HEK293T (cell line): ENCODE measurements around the gene SOCS7.

ENCODE experiments used
- CTCF ChIA-PET: fragments of 350-600 bp; formaldehyde crosslinking; extraction: SDS; loops from one replicate; lab custom pipeline; 2021; ENCODE audit warnings: antibody characterized with exemption, inconsistent platforms; lab: Yijun Ruan, JAX
- POLR2A ChIA-PET: fragments of 350-600 bp; formaldehyde crosslinking; extraction: SDS; loops from one replicate; lab custom pipeline; 2020; ENCODE audit warnings: antibody characterized with exemption, inconsistent platforms; lab: Yijun Ruan, JAX
- DNase-seq: peaks from one replicate; pipeline ENCODE4 v3.0.0; 2012; ENCODE audit warnings: mixed read lengths; ENCODE audit errors: extremely low spot score
- ARNT ChIP-seq: fragments of 450-650 bp; IDR thresholded peaks from 2 replicates; pipeline ENCODE4 v1.6.1; 2017; ENCODE audit warnings: mild to moderate bottlenecking
- BHLHE40 ChIP-seq: fragments of 450-650 bp; IDR thresholded peaks from 2 replicates; pipeline ENCODE4 v1.6.1; 2016; ENCODE audit warnings: mild to moderate bottlenecking, moderate library complexity, borderline replicate concordance
- CTBP1 ChIP-seq: fragments of 450-650 bp; IDR thresholded peaks from 2 replicates; pipeline ENCODE4 v1.6.1; 2016; ENCODE audit warnings: borderline replicate concordance
- ELF4 ChIP-seq: fragments of 450-650 bp; IDR thresholded peaks from 2 replicates; pipeline ENCODE4 v1.6.1; 2017; ENCODE audit warnings: antibody characterized with exemption
- FOXA1 ChIP-seq: fragments of 450-650 bp; IDR thresholded peaks from 2 replicates; pipeline ENCODE4 v1.6.1; 2016; ENCODE audit warnings: mild to moderate bottlenecking
- FOXK2 ChIP-seq: fragments of 450-650 bp; IDR thresholded peaks from 2 replicates; pipeline ENCODE4 v1.6.1; 2016; ENCODE audit warnings: mild to moderate bottlenecking
- FOXM1 ChIP-seq: fragments of 450-650 bp; IDR thresholded peaks from 2 replicates; pipeline ENCODE4 v1.6.1; 2017; ENCODE audit warnings: mild to moderate bottlenecking, borderline replicate concordance
- HDGF ChIP-seq: fragments of 450-650 bp; IDR thresholded peaks from 2 replicates; pipeline ENCODE4 v1.6.1; 2017; ENCODE audit warnings: antibody characterized with exemption, borderline replicate concordance
- L3MBTL2 ChIP-seq: fragments of 450-650 bp; conservative IDR thresholded peaks from 2 replicates; pipeline ENCODE4 v1.6.1; 2016; ENCODE audit warnings: mild to moderate bottlenecking
- LEF1 ChIP-seq: fragments of 450-650 bp; IDR thresholded peaks from 2 replicates; pipeline ENCODE4 v1.6.1; 2017; ENCODE audit warnings: mild to moderate bottlenecking, borderline replicate concordance
- NFRKB ChIP-seq: fragments of 450-650 bp; IDR thresholded peaks from 2 replicates; pipeline ENCODE4 v1.6.1; 2016; ENCODE audit warnings: mild to moderate bottlenecking, moderate library complexity
- PKNOX1 ChIP-seq: fragments of 450-650 bp; IDR thresholded peaks from 2 replicates; pipeline ENCODE4 v1.6.1; 2016
- SP1 ChIP-seq: fragments of 450-650 bp; IDR thresholded peaks from 2 replicates; pipeline ENCODE4 v1.6.1; 2017
- SUZ12 ChIP-seq: fragments of 450-650 bp; IDR thresholded peaks from 2 replicates; pipeline ENCODE4 v1.6.1; 2016; ENCODE audit warnings: mild to moderate bottlenecking
- TARDBP ChIP-seq: fragments of 450-650 bp; IDR thresholded peaks from 2 replicates; pipeline ENCODE4 v1.6.1; 2016
- ZNF384 ChIP-seq: fragments of 450-650 bp; IDR thresholded peaks from 2 replicates; pipeline ENCODE4 v1.6.1; 2016

Gene SOCS7

DNA sequence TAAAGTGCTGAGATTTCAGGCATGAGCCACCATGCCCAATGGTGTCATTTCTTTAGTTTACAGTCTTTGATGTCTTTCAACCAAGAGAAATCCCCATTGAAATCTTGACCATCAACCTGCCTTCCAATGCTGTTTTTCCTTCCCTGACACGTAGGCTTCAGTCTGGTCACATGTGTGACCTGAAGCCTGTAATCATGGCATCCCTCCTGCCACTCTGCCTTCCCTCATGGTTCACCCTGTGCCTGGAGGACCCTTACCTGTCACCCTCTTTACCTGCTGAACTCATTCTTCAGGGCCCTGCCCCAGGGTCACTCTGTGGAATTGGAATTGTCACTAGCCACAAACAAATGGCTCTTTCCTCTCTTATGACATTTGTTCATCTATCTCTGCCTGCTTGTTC is 58.6 kb downstream of the SOCS7 start:
- no peak for DNase-seq
- TF ChIP-seq ZNF384 (no peak), NFRKB (no peak), LEF1 (no peak)
- ChIA-PET POLR2A (no interaction called here), CTCF (interaction anchor here (0.5 kb wide), 1 partner anchor 112 kb away, joined by 5 read pairs; no protein-coding TSS in a partner anchor)

DNA sequence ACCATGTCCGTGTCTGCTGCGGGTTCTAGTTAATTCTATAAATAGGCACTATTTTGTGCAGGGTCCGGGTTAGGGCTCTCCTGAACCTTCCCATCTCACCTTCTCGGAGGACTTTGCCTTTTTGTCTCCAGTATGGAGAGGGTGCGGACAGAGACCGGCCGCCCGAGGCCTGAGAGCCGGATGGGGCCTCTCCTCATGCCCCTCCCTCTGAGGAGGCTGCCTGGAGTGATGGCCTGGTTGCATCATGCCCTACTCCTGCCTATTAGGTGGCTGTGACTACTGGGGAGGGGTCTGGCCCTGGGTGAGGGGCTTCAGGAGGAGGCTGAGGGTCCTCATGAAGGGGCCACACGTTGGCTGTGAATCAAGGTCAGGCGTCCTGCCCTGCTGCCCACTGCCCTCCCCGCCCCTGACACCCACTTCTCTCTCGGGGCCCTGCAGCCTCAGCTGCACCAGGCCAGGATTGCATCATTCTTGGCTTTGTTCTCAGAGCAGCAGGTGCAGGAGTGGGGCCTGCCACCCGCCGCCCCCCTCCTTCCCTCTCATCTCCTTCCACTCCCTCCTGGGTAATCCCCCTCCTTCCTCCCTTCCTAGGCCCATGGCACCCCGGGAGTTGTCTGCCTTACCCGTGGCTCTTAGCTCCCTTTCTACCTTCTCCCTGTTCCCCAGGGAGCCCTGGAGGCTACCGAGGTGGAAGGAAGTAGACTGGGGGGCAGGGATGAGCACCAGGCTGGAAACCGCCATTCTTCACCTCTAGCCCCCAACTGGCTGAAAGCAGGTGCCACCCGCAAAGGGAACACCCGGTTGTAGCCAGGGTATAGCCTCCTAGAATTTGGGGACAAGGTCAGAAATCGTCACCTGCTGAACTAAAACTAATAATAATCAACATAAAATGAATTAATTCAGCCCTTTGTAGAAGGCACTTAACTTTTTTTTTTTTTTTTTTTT is 63.9 kb downstream of the SOCS7 start:
- TF ChIP-seq LEF1 (no peak), PKNOX1 (no peak), NFRKB (no peak)
- ChIA-PET POLR2A (interaction anchor here (0.6 to 4.3 kb wide), 19 partner anchors 8 to 90 kb away, joined by 3 to 69 read pairs (median 5); partner anchors contain the start of gene SOCS7), CTCF (interaction anchor here (0.8 to 3.0 kb wide), 15 partner anchors 8 to 90 kb away, joined by 3 to 53 read pairs (median 5); no protein-coding TSS in a partner anchor)
- DNase-seq = peak; percentile 32

DNA sequence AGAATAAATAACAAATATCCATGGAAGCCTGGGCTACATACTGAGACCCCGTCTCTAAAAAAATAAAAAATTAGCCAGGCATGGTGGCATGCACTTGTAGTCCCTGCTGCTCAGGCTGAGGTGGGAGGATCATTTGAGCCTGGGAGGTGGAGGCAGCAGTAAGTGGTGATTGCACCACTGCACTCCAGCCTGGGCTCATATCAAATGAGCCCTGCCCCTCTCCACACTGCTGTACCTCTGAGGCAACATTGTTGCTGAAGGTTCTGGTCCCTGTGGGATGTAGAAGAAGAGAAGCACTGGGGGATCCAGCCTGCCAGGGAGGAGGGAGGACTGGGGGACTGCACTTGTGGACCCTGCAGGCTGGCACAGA is 65.2 kb downstream of the SOCS7 start:
- no peak for DNase-seq
- CTCF ChIA-PET = interaction anchor here (1.1 to 3.1 kb wide), 3 partner anchors 68 to 83 kb away, joined by 4 to 13 read pairs (median 4); no protein-coding TSS in a partner anchor
- TF ChIP-seq FOXA1 = no peak
- TF ChIP-seq NFRKB = no peak
- no peak for TF ChIP-seq LEF1
- TF ChIP-seq HDGF = no peak
- no peak for TF ChIP-seq ZNF384
- TF ChIP-seq FOXM1 = no peak
- TF ChIP-seq SP1 = no peak
- no peak for TF ChIP-seq ARNT
- no peak for TF ChIP-seq L3MBTL2
- no peak for TF ChIP-seq ELF4
- TF ChIP-seq CTBP1 = no peak
- no peak for TF ChIP-seq PKNOX1
- TF ChIP-seq SUZ12 = no peak
- TF ChIP-seq TARDBP = no peak
- no peak for TF ChIP-seq BHLHE40
- no peak for TF ChIP-seq FOXK2
- POLR2A ChIA-PET = interaction anchor here (1.4 to 1.6 kb wide), 3 partner anchors 65 to 85 kb away, joined by 4 to 8 read pairs (median 5); partner anchors contain the start of gene SOCS7

GRCh38 chr17:38417210-38417951 is 65.7 kb downstream of the SOCS7 start:
- ChIA-PET CTCF (interaction anchor here (0.6 to 3.1 kb wide), 3 partner anchors 68 to 250 kb away, joined by 3 to 13 read pairs (median 5); no protein-coding TSS in a partner anchor), POLR2A (interaction anchor here (1.6 kb wide), 1 partner anchor 66 kb away, joined by 8 read pairs; the partner anchor contains the start of gene SOCS7)
- DNase-seq = no peak
- TF ChIP-seq SUZ12 (no peak), ARNT (no peak)

- DNase-seq = no peak
- ChIA-PET CTCF (interaction anchor here (1.3 to 3.1 kb wide), 2 partner anchors 69 to 85 kb away, joined by 5 to 13 read pairs; no protein-coding TSS in a partner anchor), POLR2A (interaction anchor here (1.6 kb wide), 1 partner anchor 67 kb away, joined by 8 read pairs; the partner anchor contains the start of gene SOCS7)
- TF ChIP-seq BHLHE40 (no peak), SUZ12 (no peak), LEF1 (no peak), PKNOX1 (no peak), ZNF384 (no peak)
Measured at GRCh38 chr17:38418062-38418692, 66.5 kb downstream of the SOCS7 start.
